Colonic mucosa (tissue), 4 donors: ENCODE measurements around the gene DDX54. TPM values are rescaled to one million over a fixed set of nuclear protein-coding genes. Genes with fewer than 3 reads are reported as not detected.

Experiments used
- DNase-seq: peaks from one replicate; pipeline ENCODE4 v3.0.0-alpha.2; 2020
- H3K27ac ChIP-seq: fragments of 200-600 bp; one replicate; pipeline ENCODE4 v1.8.0; 2021
- H3K27me3 ChIP-seq: fragments of 200-600 bp; one replicate; pipeline ENCODE4 v1.8.0; 2021
- H3K36me3 ChIP-seq: fragments of 200-600 bp; one replicate; pipeline ENCODE4 v1.8.0; 2021
- H3K4me1 ChIP-seq: fragments of 200-600 bp; one replicate; pipeline ENCODE4 v1.8.0; 2021; ENCODE audit warnings: mild to moderate bottlenecking
- H3K4me3 ChIP-seq: fragments of 200-600 bp; one replicate; pipeline ENCODE4 v1.8.0; 2021
- H3K9ac ChIP-seq, 2 donors: one replicate each; pipeline ENCODE4 v1.7.0; 2013; ENCODE audit warnings: control low read depth in 2 of 2, low read depth in 2 of 2, low read length in 2 of 2
- H3K9me3 ChIP-seq: fragments of 200-600 bp; one replicate; pipeline ENCODE4 v1.8.0; 2021
- CTCF ChIP-seq: fragments of 200-600 bp; IDR thresholded peaks from one replicate; pipeline ENCODE4 v1.8.0; 2022; ENCODE audit warnings: antibody characterized with exemption, mild to moderate bottlenecking
- intact Hi-C: fragments of 100-400 bp; cut with DNase I; formaldehyde crosslinking; loops from one replicate; pipeline ENCODE4 v1.14.1; 2022
- total RNA-seq, 2 donors: library from RNA; stranded (reverse); fragmentation: NEBNext Ultra II Directional in 1 of 2; extraction: Animal tissue kit (Norgen Biotek cat#: 25700) in 1 of 2; gene quantifications; one replicate each; pipeline ENCODE4 v1.2.1, GENCODE V29; 2021
- donor health status: healthy.
- donor health status: DM: no; HTN: no; CAD: no.
- donor health status: DM: no; HTN: no; CAD: no.

DDX54 gene
- total RNA-seq, 2 donors from 2014 or later = 54.8 to 98.3 TPM

- H3K36me3 ChIP-seq = no peaks in the 10 kb centered on the region
- no peak overlapping the region for H3K9ac ChIP-seq
- no peaks in the 10 kb centered on the region for H3K27me3 ChIP-seq
- no peak for TF ChIP-seq CTCF
- H3K4me1 ChIP-seq = no peaks in the 10 kb centered on the region
- no peak overlapping the region for H3K27ac ChIP-seq
- H3K4me3 ChIP-seq = no peak overlapping the region
- H3K9me3 ChIP-seq = no peaks in the 10 kb centered on the region
- no peak for DNase-seq
- intact Hi-C loops = no loop called here
Observed at GRCh38 chr12:113202300-113203075, 17.2 kb upstream of the DDX54 start.

GRCh38 chr12:113201187-113202177 lies 16.2 kb upstream of the DDX54 start:
- Histone ChIP-seq H3K27me3 (no peaks in the 10 kb centered on the region), H3K4me3 (no peak overlapping the region), H3K27ac (no peak overlapping the region), H3K36me3 (no peaks in the 10 kb centered on the region), H3K9me3 (no peaks in the 10 kb centered on the region), H3K9ac (no peak overlapping the region), H3K4me1 (no peaks in the 10 kb centered on the region)
- TF ChIP-seq CTCF = no peak
- DNase-seq = no peak
- intact Hi-C loops = no loop called here

- no peak for DNase-seq
- TF ChIP-seq CTCF = no peak
- no peak overlapping the region for H3K27ac ChIP-seq
- H3K27me3 ChIP-seq = no peaks in the 10 kb centered on the region
- H3K9ac ChIP-seq = no peak overlapping the region
- H3K36me3 ChIP-seq = no peaks in the 10 kb centered on the region
- H3K9me3 ChIP-seq = no peaks in the 10 kb centered on the region
- no peak overlapping the region for H3K4me3 ChIP-seq
- no peaks in the 10 kb centered on the region for H3K4me1 ChIP-seq
- intact Hi-C loops = no loop called here
Observed at GRCh38 chr12:113200021-113200797, 14.9 kb upstream of the DDX54 start.

- Histone ChIP-seq H3K9me3 (no peaks in the 10 kb centered on the region), H3K27ac (no peak overlapping the region), H3K4me3 (no peak overlapping the region), H3K4me1 (no peaks in the 10 kb centered on the region), H3K36me3 (no peaks in the 10 kb centered on the region), H3K27me3 (no peaks in the 10 kb centered on the region), H3K9ac (no peak overlapping the region)
- TF ChIP-seq CTCF = no peak
- no peak for DNase-seq
- intact Hi-C loops = loop anchor here (5.0 to 10.0 kb wide), 3 partner anchors 74 to 224 kb away; partner anchors contain the start of gene SDSL
Observed at GRCh38 chr12:113198296-113198695, 13.0 kb upstream of the DDX54 start.
